ENCODE measurements around the gene PTCH2.

- no peak for TF ChIP-seq CTCF (IDR thresholded peaks at IDR 0.05)
- TF ChIP-seq POLR2A (IDR thresholded peaks at IDR 0.05), result no peak
These were observed 4.8 kb upstream of the PTCH2 start for GRCh38 chr1:44847845-44848244.
